Duodenal mucosa (tissue), 2 donors: ENCODE measurements around the gene MAML2.
"Not testable (repeated sequence)": the region's sequence is repeated elsewhere in the genome, so short reads cannot be mapped to it uniquely, and the experiment has no call there.

Experiments used
- H3K27ac ChIP-seq: one replicate; pipeline ENCODE4 v1.7.0; 2013; ENCODE audit warnings: low read depth, low read length
- H3K27me3 ChIP-seq, 2 donors: one replicate each; pipeline ENCODE4 v1.7.0; 2013; ENCODE audit warnings: low read length in 2 of 2, control low read depth in 1 of 2; ENCODE audit not compliant: insufficient read depth in 2 of 2, control insufficient read depth in 1 of 2
- H3K36me3 ChIP-seq, 2 donors: one replicate each; pipeline ENCODE4 v1.7.0; 2013; ENCODE audit warnings: low read length in 2 of 2, control low read depth in 1 of 2; ENCODE audit not compliant: insufficient read depth in 2 of 2, control insufficient read depth in 1 of 2
- H3K4me1 ChIP-seq, 2 donors: one replicate each; pipeline ENCODE4 v1.7.0; 2013; ENCODE audit warnings: low read length in 2 of 2, control low read depth in 1 of 2; ENCODE audit not compliant: insufficient read depth in 2 of 2, control insufficient read depth in 1 of 2
- H3K4me3 ChIP-seq, 2 donors: one replicate each; pipeline ENCODE4 v1.7.0; 2013; ENCODE audit warnings: low read length in 2 of 2, low read depth in 1 of 2
- H3K9ac ChIP-seq, 2 donors: one replicate each; pipeline ENCODE4 v1.7.0; 2013; ENCODE audit warnings: low read length in 2 of 2, low read depth in 1 of 2
- H3K9me3 ChIP-seq, 2 donors: one replicate each; pipeline ENCODE4 v1.7.0; 2013; ENCODE audit warnings: low read length in 2 of 2, control low read depth in 1 of 2; ENCODE audit not compliant: control insufficient read depth in 1 of 2

Gene MAML2

DNA sequence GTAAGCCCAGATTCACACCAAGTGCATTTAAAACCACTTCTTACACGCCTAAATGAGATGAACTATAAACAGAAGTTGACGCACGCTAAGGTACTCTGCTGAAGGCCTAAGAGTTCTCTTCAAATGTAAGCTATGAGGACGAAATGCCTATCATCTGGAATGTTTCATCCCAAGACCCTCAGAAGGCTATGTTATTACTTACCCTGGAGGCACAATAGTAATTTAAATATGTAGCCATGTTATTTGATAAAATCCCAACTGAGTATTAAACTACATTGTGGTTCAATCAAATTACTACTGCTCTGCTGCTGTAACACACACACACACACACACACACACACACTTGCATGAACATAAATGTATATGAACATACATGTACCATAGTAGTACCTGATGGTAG, 47.6 kb downstream of the MAML2 start:
- H3K9ac ChIP-seq = no peak overlapping the region
- H3K27ac ChIP-seq = no peak overlapping the region

DNA sequence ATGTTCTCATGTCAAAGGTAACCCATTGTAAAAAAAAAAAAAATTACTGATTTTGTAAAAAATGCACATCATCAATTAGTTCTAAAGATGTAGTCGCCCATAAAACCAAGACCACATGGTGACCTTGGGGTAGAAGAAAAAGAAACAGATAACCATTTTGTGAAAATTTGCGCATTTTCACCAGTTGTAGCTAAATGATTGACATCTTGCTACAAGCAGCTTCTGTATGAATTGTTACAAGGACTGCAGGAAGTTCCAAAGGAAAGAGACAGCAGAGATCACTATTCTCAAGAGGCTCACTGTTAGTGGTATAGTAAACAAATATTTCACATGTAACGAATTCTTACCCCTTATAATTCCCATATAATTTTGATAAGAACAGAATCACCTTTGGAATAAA, 48.7 kb downstream of the MAML2 start:
- H3K27ac ChIP-seq = no peak overlapping the region
- H3K27me3 ChIP-seq = no peaks in the 10 kb centered on the region
- no peaks in the 10 kb centered on the region for H3K36me3 ChIP-seq
- no peak overlapping the region for H3K9ac ChIP-seq
- H3K4me1 ChIP-seq = peaks cover 13 to 27% of the 10 kb centered on the region in 2 donors
- H3K9me3 ChIP-seq = no peaks in the 10 kb centered on the region
- H3K4me3 ChIP-seq = no peak overlapping the region

More for the DNA sequence above, 47.6 kb downstream of the MAML2 start:
- Histone ChIP-seq H3K9me3 (no peaks in the 10 kb centered on the region), H3K27me3 (no peaks in the 10 kb centered on the region), H3K36me3 (no peaks in the 10 kb centered on the region), H3K4me1 (peaks cover 23 to 38% of the 10 kb centered on the region in 2 donors), H3K4me3 (no peak overlapping the region)

DNA sequence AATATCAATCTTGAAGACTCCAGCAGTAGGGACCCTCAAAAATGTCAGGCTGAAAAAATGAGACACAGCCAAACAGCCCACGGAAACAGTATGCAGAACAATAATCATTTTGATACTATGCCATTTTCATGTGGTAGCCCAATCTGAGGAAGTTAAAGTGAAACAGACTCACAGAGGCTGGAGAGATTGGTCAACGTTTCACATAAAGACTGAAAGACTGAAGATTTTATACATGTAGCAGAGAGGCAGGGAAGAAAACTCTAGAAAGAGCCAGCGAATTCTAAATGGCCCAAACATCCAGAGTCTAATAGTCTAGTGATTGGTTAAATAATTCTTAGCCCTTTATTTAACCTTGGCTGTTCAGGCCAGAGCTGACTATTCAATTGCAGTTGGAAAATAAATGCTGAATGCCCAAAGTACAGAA, 49.4 kb downstream of the MAML2 start:
- Histone ChIP-seq H3K9ac (no peak overlapping the region), H3K27me3 (no peaks in the 10 kb centered on the region), H3K4me3 (no peak overlapping the region), H3K27ac (no peak overlapping the region), H3K9me3 (no peaks in the 10 kb centered on the region), H3K36me3 (no peaks in the 10 kb centered on the region), H3K4me1 (peaks cover 10 to 25% of the 10 kb centered on the region in 2 donors)

DNA sequence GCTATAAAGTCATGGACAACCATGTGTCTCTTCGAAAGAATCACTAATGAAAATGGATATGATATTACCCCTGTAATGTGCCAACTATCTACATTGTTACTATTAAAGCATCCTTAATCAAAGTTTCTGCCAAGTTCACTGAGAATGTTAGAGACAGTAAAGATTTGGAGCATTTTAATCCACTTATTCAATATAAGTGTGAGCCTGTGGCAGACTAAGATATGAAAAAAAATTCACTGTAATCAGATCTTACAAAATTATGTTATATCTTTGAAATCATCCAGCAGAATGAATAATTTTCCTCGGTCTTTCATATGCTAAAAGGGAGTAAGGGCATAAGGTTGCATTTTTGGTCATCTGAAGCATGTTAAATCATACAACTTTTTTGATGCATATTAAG, 49.9 kb downstream of the MAML2 start:
- Histone ChIP-seq H3K4me3 (no peak overlapping the region), H3K9ac (no peak overlapping the region)

DNA sequence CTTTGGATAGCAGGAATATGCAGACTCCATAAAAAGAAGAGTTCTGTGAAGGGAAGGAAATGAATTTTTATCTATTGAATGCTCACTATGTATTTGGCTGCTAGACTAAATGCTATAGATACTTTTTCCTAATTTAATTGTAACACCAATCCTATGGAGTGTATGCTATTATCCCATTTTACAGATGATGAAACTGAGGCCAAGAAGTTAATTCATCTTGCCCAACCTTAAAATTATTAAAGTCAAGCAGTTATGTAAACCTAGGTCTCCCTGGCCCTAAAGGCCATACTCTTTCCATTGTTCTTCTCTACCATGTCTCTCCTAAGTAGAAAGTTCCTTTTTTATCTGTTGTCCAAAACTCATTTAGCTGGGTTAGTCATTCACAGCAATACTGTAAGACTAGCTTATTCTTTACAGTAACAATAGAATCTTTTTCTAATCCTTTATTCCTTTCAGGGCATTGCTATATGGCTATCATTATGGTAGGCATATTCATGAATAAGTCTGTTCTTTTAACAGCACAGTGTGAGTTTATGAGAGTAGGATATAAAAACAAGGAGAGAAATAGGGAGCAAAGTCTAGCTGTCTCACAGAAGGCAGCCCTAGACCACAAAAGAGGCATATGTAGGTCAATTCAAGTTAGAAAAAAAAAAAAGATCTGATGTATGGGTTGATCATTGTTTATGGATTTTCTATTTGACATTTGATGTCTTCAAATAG, 50.5 kb downstream of the MAML2 start:
- no peak overlapping the region for H3K27ac ChIP-seq

More for the DNA sequence above, 49.9 kb downstream of the MAML2 start:
- peaks cover 10 to 25% of the 10 kb centered on the region in 2 donors for H3K4me1 ChIP-seq
- H3K27me3 ChIP-seq = no peaks in the 10 kb centered on the region
- H3K27ac ChIP-seq = no peak overlapping the region
- no peaks in the 10 kb centered on the region for H3K9me3 ChIP-seq
- no peaks in the 10 kb centered on the region for H3K36me3 ChIP-seq

DNA sequence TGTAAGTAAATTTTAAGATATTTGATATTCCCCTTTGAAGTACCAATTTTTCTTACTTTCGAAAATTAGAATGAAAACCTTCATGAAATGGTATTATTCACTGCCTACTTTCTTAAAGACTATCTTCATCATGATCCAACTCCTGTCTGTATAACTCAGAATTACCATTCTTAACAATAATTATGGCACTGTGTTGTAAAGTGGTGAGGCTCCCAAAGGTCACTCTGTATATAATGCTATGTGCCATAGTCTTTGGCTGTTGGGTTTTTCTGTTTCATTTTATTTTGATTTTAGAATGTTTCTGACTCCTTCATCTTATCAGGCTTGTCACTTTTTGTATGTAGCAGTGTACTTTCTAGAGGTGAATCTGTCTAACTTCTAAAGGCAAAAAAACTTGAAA, 52.4 kb downstream of the MAML2 start:
- Histone ChIP-seq H3K36me3 (no peaks in the 10 kb centered on the region), H3K27ac (no peak overlapping the region), H3K4me1 (peaks cover 10 to 25% of the 10 kb centered on the region in 2 donors), H3K4me3 (no peak overlapping the region), H3K9me3 (no peaks in the 10 kb centered on the region), H3K9ac (no peak overlapping the region), H3K27me3 (no peaks in the 10 kb centered on the region)

More for the DNA sequence above, 50.5 kb downstream of the MAML2 start:
- Histone ChIP-seq H3K36me3 (no peaks in the 10 kb centered on the region), H3K9ac (no peak overlapping the region), H3K27me3 (no peaks in the 10 kb centered on the region), H3K9me3 (no peaks in the 10 kb centered on the region), H3K4me1 (peaks cover 10 to 25% of the 10 kb centered on the region in 2 donors), H3K4me3 (no peak overlapping the region)

DNA sequence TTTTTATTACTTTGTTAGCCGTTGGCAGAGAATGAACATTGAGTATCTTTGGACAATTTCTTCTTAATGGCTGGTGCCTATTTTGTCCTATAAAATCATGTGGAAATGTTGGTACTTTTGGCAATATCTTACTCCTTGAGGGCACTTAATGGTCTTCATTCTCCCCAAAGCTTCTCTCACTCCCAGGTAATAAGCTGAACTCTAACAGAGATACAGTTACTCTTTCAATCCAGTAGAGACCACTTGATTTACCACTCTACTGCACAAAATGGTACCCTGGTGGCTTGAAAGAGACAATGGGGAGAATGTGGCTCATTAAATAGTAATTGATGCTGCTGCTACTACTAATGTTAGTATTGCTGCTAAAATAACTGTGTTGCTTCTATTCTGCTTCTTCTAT, 53.0 kb downstream of the MAML2 start:
- Histone ChIP-seq H3K36me3 (no peaks in the 10 kb centered on the region), H3K9ac (no peak overlapping the region), H3K27ac (no peak overlapping the region), H3K27me3 (no peaks in the 10 kb centered on the region), H3K4me1 (peaks cover 10 to 25% of the 10 kb centered on the region in 2 donors), H3K4me3 (no peak overlapping the region), H3K9me3 (no peaks in the 10 kb centered on the region)

DNA sequence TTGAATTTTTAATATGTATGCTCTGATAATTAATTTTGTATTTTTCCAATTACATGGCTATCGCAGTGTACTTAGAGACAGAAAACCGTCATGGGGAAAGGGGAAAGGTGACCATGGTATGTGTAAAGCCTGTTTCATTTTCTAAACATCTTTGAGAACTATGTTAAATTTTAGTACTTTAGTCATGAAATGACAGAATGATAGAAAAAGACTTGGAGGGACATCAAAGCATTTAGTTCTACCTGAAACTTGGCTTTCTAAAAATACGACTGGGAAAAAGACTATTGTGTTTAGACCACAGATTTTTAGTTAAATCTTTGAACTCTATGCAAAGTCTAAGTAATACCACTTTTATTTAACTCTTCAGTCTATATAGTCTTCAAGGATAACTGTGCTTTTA, 54.1 kb downstream of the MAML2 start:
- Histone ChIP-seq H3K4me1 (peaks cover 6 to 14% of the 10 kb centered on the region in 2 donors), H3K36me3 (no peaks in the 10 kb centered on the region), H3K4me3 (no peak overlapping the region), H3K9ac (no peak overlapping the region), H3K27me3 (no peaks in the 10 kb centered on the region), H3K9me3 (no peaks in the 10 kb centered on the region), H3K27ac (no peak overlapping the region)

DNA sequence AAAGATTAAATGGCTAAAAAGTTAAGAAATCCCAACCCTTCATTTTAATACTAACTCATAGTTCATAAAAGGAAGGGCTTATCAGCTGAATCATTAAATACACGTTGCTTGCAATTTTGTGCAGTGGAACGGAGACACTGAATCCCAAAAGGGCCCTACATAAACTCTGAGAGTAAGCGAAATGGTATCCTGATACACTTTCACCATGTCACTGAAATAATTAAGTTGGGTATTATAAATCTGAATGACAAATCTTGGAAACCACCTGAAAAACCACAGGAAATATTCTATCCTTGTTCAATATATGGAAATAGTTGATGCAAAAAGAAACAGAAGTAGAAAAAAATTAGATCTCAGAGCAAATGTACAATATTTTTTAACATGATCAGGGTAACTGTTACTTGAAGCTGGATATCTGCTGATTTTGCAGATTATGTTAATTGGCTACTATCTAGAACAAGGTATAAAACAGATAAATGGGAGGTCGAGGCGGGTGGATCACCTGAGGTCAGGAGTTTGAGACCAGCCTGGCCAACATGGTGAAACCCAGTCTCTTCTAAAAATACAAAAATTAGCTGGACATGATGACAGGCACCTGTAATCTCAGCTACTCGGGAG, 55.1 kb downstream of the MAML2 start:
- no peak overlapping the region for H3K9ac ChIP-seq
- no peaks in the 10 kb centered on the region for H3K9me3 ChIP-seq
- no peaks in the 10 kb centered on the region for H3K27me3 ChIP-seq
- no peak overlapping the region for H3K4me3 ChIP-seq
- no peak overlapping the region for H3K27ac ChIP-seq
- H3K4me1 ChIP-seq = peaks cover 6% of the 10 kb centered on the region in 2 donors
- no peaks in the 10 kb centered on the region for H3K36me3 ChIP-seq

DNA sequence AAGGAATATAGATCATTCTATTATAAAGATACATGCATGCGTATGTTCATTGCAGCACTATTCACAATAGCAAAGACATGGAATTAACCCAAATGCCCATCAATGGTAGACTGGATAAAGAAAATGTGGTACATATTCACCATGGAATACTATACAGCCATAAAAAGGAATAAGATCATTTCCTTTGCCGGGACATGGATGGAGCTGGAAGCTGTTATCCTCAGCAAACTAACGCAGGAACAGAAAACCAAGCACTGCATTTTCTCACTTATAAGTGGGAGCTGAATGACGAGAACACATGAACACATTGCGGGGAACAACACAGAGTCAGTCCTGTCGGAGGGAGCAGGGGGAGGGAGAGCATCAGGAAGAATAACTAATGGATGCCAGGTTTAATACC, 57.0 kb downstream of the MAML2 start:
- not testable (repeated sequence) for H3K36me3 ChIP-seq, H3K4me1 ChIP-seq, H3K27me3 ChIP-seq, H3K9ac ChIP-seq, H3K9me3 ChIP-seq, H3K27ac ChIP-seq, H3K4me3 ChIP-seq
